Inferior parietal cortex (tissue), 1 donor: ENCODE data around the gene SPI1.

ENCODE experiments used
- DNase-seq: peaks from one replicate; pipeline ENCODE4 v3.0.0-alpha.2; 2016; ENCODE audit errors: extremely low spot score

The SPI1 gene

GRCh38 chr11:47406896-47407745 is 28.8 kb upstream of the SPI1 start:
- no peak for DNase-seq

- DNase-seq: no peak
Observed at GRCh38 chr11:47403571-47403970, 25.2 kb upstream of the SPI1 start.

GRCh38 chr11:47403135-47403534 is 24.8 kb upstream of the SPI1 start:
- no peak for DNase-seq

- no peak for DNase-seq
Observed at GRCh38 chr11:47400768-47401279, 22.5 kb upstream of the SPI1 start.

- no peak for DNase-seq
Observed at GRCh38 chr11:47399860-47400767, 21.8 kb upstream of the SPI1 start.

GRCh38 chr11:47398551-47398950 is 20.2 kb upstream of the SPI1 start:
- no peak for DNase-seq

- no peak for DNase-seq
Observed at GRCh38 chr11:47398011-47398410, 19.7 kb upstream of the SPI1 start.

GRCh38 chr11:47396049-47396320 is 17.6 kb upstream of the SPI1 start:
- no peak for DNase-seq

- DNase-seq: no peak
Observed at GRCh38 chr11:47395223-47396048, 17.1 kb upstream of the SPI1 start.

GRCh38 chr11:47394322-47395222 is 16.2 kb upstream of the SPI1 start:
- DNase-seq: no peak

- no peak for DNase-seq
Observed at GRCh38 chr11:47394050-47394321, 15.6 kb upstream of the SPI1 start.

- no peak for DNase-seq
Observed at GRCh38 chr11:47393163-47394049, 15.1 kb upstream of the SPI1 start.

GRCh38 chr11:47392546-47393162 is 14.3 kb upstream of the SPI1 start:
- DNase-seq: no peak

- no peak for DNase-seq
Observed at GRCh38 chr11:47391711-47392432, 13.5 kb upstream of the SPI1 start.

- no peak for DNase-seq
Observed at GRCh38 chr11:47391077-47391583, 12.8 kb upstream of the SPI1 start.

- no peak for DNase-seq
Observed at GRCh38 chr11:47390422-47390760, 12.0 kb upstream of the SPI1 start.

GRCh38 chr11:47389577-47390421 is 11.5 kb upstream of the SPI1 start:
- DNase-seq: no peak
